ENCODE results near the gene ELAC2.

The ELAC2 gene

DNA sequence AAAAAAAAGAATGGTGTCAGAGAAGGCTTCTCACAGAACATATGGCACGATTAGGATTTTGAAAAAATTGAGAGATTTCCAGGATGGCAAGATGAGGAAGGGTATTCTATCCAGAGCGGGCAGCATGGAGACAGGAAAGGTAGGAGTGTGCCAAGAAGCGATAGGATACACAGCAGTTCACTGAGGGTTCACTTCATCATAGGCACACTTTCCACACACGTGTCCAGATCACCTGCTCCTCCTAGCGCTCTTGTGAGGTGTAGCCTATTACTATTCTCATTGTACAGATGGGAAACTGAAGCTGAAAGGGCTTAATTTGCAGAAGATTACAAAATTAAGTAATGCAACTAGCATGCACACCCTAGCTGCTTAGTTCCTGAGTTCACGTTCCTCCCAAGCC is 6.2 kb upstream of the ELAC2 start:
- no peak for DNase-seq (ENCODE audit: low read depth)

DNA sequence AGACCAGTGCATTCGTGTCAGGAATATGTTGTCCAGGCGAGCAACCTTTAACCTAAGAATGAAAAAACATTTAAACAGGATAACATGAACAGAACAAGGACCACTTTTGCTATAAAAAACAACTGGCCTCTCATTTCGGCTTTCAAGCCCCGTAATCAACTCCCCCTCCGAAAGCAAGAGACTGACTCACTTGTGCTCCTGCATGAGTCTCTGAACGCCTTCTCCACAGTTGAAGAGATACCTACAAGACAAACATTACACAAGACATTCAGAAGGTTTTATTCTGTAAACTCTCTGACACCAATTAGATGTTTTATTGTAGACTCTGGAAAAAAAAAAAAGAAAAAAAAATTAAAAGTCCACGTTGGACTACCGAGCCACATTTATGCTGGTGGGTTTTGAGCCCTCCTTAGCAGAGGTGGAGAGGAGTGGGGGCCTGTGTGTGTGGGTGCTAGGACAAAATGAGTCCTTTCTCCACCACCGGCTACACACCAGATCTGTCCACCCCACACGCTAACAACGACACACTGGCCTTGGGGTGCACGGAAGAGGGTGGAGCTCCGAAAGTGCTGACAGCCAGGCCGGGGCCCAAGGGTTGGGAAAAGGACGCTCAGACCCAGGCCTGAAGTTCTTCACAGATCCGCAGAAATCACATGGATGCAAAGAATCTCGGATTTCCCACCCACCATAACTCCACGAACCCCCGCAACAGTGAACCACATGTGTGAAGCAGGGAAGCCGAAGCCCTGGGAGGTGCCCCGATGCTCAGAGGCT is 759 bp downstream of the ELAC2 start:
- no peak for DNase-seq (ENCODE audit: low read depth)

DNA sequence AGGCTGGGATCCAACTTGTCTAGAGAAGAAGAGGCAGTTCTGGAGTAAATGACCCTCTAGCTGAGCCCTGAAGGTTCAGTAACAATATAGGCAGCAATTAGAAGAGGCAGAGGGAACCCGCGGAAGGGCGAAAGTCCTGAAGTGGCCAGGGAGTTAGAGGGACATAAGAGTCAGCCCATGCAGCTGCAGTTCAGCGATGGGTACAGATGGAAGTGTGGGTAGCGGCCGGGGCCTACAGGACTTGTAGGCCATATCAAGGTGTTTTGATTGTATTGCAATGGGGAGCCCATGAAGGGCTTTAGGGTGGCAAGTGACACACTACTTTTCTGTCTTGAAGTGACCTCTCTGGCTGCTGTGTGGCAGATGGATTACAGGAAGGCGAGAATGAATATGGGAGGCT is 3.0 kb downstream of the ELAC2 start:
- no peak for DNase-seq (ENCODE audit: low read depth)

DNA sequence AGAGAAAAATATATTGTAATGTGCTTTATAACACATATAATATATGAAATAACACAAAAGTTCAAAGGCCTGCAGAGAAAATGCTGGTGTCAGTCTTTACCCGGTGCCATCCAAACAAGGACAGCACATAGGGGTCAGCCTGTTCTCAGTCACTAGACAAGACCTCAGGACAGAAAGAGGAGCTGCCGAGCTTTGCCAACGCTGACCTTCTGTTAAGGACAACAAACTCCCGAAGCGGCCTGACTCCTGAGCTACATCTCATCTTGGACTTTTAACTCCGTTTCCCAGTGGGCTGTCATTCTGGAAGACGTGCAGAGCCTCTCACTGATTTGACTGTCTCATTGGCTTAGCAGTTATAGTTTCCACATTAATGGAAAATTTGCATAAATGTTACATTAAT is 6.9 kb downstream of the ELAC2 start:
- DNase-seq (ENCODE audit: low read depth), result no peak

DNA sequence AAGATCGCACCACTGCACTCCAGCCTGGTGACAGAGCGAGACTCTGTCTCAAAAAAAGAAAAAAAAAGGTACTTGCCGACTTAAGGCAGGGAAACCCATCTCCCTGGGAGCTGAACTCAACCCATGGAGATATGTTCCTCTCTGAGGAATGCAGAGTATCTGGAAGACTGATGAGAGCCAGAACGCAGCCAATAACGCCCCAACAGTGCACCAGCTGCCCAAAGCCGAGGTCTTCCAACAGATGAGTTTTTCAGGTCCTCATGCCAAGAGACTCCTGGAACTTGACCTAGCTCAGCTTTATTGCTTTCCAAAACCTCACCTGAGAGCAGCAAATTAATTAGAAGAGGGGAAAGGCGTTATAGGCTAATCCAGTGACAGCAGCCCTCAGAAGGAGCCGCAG is 9.4 kb downstream of the ELAC2 start:
- DNase-seq (ENCODE audit: low read depth), result no peak

DNA sequence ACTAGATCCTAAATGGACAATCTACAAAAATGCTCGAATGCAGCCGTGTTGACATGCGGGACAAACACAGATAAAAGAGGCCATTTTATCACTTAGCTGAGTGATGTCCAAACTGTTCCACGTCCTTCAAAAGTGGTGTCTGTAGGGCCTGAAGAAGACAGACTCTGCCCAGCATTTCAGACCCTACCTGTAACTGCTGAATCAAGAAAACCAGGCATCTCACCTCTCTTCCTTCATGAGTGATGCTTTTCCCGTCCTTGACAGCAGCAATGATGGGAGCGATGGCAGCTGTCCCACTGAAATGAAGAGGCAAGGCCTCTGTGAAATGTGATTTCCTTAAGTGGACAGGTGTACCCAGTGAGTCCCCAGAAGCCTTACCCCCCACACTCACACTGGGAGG is 12.3 kb downstream of the ELAC2 start:
- DNase-seq (ENCODE audit: low read depth), result no peak

DNA sequence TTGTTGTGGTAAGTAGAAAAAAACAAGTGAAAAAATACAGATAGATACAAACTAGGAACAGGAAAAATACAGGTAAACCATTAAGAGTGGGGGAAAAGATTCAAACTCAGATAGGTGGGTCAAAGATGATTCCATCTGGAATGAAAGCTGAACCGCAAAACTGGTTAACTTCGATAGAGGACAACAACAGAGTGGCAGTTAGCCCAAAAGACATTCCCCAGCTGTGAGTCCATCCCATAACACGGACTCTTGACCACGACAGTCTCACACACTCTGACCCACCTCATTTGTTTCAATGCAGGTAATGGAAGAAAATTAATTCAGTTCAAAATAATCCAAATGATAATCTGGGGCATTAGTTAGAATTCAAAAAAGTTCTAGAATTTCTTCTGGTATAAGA is 13.5 kb downstream of the ELAC2 start:
- no peak for DNase-seq (ENCODE audit: low read depth)

DNA sequence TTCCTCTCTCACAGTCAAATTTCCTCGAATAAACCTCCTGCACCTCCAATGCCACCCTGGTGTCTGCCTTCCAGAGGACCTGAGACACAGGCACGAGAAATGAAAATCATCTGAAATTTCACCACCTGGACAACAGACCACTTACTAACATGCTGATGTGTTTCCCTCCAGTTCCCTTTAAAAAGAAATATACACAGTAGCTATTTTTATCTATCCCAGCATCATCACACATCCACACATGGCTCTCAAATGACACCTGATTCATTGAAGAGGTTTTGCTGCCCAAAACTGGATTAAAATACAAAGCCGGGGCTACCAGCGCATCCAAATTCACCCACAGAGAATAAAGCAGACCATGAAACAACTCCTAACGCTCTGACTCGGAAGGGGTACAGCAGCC is 13.9 kb downstream of the ELAC2 start:
- DNase-seq (ENCODE audit: low read depth), result no peak

DNA sequence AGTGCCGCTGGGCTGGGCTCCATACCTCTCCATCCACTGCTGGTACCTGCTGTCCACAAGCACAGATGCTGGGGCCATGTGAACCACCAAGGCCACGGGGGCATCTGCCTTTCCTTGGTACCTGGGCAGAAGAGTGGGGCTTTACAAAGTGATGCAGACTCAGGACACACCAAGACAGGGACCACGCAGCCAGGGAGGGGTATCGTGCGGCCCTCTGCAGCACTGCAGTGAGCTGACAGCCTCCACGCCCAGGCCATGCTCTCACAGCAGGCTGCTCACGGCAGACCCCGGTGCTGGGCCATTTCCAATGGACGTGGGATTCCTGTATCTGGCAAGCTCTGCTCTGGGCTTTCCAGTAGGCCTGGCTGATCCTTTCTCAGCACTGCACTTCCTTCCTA is 14.4 kb downstream of the ELAC2 start:
- no peak for DNase-seq (ENCODE audit: low read depth)

DNA sequence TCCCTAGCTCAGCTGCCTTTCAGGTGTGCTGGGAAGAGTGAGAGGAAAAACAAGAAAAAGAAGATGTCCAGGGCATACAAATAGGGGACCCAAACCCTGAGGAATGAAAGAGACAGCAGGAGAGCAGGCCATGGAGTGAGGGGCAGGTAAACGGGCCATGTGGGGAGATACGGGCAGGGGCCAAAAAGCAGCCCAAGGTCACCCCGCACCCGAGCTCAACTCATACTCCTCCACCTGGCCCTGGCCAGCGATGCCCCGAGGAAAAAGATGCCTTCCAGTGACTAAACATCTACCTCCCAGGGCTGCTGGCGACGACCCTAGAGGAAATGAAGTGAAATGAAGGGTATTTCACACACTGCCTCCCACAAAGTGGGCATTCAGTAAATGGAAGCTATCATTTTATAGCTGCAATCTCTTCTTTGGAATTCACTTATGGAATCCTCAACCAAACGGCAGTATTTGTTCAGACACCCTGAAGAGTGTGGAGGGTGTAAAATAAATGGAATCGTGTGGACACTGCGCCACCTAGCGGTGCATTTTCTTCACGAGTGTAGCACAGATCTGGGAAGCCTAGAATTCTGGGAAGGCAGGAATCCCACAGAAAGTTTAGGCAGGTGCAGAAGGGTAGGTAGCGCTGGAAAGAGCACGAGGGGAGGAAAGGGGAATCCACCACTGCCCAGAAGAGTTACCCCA is 14.9 kb downstream of the ELAC2 start:
- peak; percentile 50 for DNase-seq (ENCODE audit: low read depth)

DNA sequence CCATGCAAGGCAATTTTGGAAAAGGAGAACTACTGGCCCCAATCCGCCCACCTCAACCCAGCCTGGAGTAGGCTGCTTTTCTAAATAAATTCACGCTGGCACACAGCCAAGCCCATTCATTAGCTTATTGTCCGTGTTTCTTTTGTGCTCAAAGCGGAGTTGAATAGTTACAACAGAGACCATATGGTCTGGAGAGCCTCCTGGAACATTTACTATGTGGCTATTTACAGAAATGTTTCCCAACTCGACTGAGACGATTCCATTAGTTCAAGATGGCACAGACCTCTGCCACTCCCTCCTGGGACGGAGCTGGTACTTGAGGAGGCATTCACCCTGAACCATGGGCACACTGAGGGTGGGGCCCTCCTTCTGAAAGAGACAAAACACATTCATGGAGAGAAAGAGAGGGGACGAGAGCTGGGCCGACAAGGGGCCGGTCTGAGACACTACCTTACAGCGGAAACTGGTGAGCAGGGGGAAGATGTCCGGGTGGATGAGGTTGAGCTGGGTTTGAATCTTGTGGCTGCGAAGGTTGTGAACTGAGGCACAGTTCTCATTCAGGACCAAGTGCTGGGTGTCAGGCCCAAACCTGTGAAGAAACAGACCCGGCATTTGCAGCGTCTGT is 15.7 kb downstream of the ELAC2 start:
- no peak for DNase-seq (ENCODE audit: low read depth)

DNA sequence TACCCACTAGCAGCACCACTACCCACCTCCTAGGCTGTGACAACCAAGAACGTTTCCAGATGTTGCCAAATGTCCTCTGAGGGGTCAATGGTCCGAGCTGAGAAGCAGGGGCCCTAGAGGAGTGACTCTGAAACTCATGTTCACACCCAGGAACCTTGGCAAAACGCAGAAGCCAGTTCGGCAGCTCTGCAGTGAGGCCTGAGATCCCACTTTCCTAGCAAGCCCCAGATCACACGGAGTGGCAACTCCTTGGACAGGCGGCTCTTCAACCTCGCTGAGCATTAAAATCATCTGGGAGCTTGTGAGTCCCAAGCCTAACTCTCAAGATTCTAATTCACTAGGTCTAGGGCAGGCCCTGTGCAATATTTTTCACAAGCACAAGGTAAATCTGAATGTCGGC is 17.3 kb downstream of the ELAC2 start:
- no peak for DNase-seq (ENCODE audit: low read depth)

DNA sequence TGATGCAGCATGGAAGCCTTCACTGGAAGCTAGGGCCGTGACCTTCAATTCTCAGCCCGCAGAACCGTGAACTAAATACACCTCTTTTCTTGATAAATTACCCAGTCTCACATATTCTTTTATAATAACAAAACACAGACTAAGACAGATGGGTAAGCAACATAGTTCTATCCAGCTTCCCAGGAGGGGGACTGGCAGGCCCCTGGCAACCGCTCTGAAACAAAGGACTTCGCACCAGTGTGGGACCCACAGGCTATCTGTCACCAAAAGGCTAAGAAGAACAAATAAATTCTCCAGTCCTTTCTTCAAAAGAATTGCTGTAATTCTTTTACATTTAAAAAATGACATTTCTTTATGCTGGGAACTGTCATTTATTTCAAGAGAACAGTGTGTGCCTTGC is 19.0 kb downstream of the ELAC2 start:
- no peak for DNase-seq (ENCODE audit: low read depth)

DNA sequence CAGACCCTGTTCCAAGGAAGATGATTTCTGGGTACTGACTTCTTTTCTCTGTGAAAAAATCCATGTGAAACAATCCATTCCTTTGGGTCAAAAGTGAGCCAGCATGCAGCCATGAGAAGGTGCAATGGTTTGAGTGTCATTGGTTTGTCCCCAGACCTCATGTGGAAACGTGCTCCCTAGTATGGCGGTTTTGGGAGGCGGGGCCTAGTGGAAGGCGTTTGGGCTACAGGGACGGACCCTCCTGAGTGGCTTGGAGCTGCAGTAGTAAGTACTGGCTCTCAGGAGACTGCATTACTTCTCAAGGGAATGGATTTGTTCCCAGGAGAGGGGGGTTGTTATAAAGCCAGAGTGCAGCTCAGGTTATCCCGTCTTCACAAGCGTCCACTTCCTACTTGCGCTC is 19.4 kb downstream of the ELAC2 start:
- DNase-seq (ENCODE audit: low read depth), result no peak

DNA sequence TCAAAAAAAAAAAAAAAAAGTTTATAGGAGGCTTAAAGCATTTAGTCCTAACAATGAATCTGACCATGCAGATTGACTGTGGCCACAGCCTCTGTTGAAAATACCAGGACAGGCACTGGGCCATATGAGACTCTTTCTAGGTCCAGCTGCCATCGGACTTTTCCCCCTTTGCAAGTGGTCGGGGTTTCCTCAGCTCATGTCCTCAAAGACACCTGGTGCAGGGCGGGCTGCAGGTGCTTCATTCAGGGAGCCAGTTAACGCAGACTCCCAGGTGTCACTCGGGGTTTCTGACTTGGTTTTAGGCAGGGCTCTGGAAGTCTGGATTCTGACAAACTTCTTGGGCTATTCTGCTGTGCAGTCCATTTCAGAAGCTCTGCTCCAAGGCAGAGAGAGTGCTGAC is 20.9 kb downstream of the ELAC2 start:
- DNase-seq (ENCODE audit: low read depth), result no peak

DNA sequence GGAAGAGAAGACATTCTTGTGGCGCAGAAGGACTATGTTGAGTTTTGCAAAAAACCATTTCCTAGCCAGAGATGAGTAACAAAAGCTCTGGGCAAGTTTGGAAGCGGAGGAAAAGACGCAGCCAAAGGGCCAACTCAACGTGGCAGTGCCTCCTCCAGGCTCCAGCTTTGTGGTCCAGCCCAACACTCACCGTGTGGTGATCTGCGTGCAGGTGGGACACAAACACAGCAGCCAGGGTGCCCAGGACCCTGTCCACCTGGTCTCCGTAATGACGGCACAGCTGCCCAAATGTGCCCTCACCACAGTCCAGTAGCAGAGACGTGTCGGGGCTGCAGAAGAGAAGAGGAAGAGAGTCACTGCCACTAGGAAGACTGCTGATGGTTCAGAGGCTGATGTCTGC is 21.5 kb downstream of the ELAC2 start:
- DNase-seq (ENCODE audit: low read depth), result no peak

DNA sequence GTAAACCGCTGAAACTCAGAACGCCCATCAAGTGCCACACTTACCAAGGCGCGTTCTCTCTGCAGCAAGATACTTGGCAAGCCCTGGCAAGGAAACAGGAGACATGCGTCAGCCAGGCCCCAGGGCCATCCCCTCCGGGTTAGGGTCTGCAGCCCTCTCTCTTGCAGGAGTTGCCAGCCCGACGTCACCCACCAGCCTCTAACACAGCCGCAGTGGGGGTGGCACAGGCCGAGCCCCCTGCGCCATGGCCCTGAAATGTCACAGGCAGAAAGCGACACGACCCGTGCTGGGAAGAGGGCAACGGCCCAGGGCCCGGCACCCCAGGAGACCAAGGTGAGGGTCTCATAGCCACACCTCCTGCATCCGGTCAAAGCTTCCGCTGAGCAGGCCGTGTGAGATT is 21.9 kb downstream of the ELAC2 start:
- no peak for DNase-seq (ENCODE audit: low read depth)

DNA sequence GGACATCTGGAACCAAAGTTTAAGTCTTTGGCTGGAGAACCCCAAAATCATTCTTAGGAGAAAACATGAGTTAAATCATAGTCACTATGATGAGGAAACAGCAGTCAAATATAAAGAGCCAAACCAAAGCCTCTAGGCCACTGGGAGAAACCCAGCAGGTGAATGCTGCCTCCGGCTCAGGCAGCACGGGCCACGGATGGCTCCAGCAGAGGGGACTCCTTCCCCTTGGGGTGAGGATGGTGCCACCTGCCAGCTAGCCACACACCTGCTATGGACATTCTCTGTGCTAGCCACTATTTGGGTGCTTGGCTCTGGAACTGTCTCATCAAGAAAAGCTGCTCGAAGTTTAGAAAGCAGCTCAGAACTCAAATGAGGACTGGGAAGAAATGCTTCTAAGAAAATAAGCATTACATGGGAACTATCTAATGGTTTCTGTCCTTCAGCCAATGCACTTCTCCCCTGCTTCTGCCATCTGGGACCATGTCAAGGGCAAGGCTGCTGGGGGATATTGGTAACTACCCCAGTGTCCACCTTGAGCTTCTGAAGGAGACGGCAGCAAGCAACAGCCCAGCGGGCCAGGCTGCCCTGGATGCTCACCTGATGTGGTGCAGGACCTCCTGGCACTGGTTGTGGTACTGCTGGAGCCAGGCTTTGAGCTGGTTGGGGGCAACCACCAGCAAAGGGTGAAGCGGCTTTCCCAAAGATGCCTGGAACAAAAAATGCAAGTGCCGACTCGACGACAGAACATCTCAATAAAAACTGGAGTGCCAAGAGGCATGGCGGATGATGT is 22.5 kb downstream of the ELAC2 start:
- no peak for DNase-seq (ENCODE audit: low read depth)

DNA sequence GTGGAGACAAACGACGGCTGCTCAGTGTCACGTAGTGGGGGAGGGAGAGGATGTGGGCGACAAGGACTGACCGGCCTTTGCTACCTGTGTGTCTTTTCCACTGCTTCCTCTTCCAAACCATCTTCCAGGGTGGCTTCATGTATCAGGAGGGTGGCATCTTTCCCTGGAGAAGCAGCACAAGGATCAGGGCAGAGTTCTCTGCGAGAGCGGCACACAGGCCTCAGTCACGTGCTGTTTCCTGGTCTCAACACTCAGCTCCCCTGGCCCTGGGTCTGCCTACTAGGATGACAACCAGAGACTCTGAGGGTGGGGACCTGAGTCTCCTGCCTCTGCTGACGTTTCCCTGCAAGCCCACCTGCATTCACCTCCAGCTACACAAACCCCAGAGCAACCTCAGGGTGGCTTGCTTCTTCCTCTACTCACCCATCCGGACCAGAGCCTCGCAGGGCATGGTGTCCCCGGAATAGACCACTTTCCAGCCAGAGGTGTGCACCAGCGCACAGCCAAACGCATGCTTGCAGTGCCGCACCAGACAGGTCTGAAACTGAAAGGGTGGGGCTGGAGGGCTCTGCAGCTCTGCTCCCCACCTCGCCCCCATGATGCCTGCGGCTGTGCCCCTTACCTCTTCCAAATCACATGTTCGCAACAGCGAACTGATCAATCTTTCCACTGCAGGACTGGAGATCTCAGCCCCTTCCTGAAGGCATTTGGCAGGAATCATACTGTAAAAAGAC is 23.3 kb downstream of the ELAC2 start:
- no peak for DNase-seq (ENCODE audit: low read depth)

DNA sequence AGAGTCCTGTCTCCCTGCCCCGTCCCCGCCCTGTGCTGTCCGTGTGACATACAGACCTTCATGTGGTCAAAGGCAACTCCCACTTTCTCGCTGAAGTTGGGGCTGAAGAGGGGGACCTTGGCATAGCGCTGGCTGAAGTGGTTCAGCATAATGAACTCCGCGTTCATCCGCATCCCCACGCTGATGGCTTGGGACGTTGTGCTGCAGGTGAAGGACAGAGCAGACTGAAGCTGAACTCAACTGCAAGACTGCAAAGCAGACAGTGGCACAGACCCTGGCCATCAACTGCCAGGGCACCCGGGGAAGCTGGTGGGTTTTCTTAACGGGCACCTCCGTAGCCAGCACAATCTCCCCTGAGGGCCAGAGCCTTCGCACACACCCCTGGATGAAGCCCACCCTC is 24.2 kb downstream of the ELAC2 start:
- DNase-seq (ENCODE audit: low read depth), result no peak

DNA sequence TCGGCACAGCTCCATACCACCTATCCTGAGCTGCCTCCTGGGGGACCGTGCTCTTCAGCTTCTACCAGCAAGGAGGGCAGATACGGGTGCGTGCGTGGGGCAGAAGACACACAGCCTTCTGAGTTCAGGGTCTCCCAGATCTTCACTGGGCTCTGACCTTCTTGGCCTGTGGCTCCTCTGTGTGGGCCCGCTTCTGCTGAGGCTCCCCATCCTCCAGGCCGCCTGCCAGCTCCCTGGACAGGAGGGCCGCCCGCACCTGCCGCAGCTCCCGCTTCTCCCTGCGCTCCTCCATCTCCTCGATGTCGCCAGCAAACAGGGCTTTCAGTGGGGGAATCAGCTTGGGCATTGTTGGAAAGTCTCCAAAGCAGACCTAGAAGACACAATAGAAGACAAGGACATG is 25.2 kb downstream of the ELAC2 start:
- no peak for DNase-seq (ENCODE audit: low read depth)

DNA sequence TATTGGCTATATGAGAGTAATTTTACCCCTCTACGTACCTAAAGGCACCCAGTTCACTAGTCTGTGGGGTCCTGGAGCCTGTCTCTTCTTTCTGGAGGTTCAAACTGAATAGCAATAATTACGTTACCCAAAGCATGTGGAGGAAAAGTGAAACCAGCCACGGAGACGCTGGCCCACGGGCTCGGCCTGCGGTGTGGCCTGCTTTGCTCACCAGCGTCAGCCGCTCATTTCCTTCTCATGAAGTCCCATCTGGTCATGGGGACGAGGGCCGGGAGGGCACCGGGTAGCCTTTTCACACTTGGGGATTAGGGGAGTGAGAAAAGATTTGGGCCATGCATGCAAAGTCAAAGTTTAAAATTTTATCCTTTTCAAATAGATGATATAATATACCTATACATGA is 26.9 kb downstream of the ELAC2 start:
- DNase-seq (ENCODE audit: low read depth), result no peak

Measured in GM04504 (cell line).